SW480 (cell line): ENCODE measurements around the gene EFTUD2.

Experiments used
- DNase-seq: peaks from one replicate; pipeline ENCODE4 v3.0.0-alpha.2; 2016; ENCODE audit warnings: low spot score

The EFTUD2 gene

GRCh38 chr17:44910231-44911106, 11.2 kb upstream of the EFTUD2 start:
- DNase-seq, result no peak

GRCh38 chr17:44909681-44910144, 10.5 kb upstream of the EFTUD2 start:
- no peak for DNase-seq

- DNase-seq, result no peak
These were observed 9.6 kb upstream of the EFTUD2 start for GRCh38 chr17:44908761-44909326.

- DNase-seq, result no peak
These were observed 8.7 kb upstream of the EFTUD2 start for GRCh38 chr17:44907729-44908470.

DNA sequence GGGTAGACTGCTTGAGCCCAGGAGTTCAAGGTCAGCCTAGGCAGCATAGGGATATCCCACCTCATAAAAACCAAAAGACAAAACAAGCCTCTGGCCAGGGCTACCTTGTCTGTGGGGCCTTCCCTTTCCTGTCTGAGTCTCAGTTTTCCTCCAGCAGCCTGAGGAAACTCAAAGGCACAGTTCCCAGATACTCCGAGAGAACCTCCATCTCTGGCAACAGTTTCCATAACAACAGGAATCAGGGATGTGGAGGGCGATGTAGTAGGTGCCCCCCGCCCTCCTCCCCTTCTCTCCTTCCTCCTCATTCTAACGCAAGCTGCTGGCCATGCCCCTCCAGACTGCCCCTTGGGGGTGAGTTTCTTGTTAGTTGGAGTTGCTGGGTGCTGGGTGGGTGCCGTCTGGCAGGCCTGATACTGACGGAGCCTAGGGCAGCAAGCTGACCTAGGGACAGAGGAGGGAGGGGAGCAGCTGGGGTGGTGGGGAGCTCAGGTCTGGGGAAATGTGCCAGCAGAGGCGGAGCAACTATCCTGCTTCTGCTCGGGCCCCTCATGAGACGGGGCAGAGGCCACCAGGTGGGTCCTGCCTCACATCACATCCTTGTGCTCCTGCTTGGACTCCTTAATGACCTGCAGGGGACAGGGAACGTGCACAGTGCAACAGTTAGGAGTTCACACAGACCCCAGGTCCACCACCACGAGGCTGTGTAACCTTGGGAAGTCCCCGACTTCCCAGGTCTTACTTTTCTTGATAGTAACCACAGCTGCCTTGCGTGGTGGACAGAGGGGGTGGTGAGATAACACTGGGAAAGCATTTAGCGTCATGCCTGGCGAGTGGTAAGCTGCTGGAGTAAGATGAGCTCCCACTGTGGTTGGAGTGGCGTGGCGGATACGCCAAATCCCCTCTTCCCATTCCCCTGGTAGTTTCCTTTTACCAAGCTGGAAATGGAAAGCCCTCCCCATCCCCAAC, 7.8 kb upstream of the EFTUD2 start:
- no peak for DNase-seq

DNA sequence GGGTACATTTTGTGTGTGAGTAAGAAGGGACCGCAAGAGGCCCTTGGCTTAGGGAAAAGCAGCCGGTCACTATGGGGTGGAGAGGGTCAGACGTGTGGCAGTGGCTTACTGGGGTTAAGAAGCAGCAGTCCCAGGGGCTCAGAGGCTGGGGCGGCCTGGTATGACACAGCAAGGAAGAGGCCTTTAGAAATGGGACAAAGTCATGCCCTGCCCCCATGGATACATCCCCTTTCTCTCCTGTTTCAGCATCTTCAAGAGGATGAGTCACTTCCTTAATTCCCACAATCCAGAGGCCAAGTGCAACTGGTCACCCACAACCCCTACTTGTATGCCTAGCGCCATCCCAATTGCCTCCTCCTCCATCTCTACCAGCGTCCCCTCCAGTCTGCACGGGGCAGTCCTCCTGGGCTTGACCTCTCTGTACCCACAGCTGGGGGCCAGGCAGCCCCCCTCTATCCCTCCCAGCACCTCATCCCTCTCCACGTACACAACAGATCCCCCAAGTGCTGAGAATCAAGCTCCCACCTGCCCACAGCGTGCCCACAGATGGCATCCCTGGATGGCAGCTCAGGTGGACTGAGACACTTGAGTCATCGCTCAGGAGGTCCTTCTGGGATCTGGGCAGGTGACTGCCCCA, 6.9 kb upstream of the EFTUD2 start:
- peak; percentile 85 for DNase-seq

DNA sequence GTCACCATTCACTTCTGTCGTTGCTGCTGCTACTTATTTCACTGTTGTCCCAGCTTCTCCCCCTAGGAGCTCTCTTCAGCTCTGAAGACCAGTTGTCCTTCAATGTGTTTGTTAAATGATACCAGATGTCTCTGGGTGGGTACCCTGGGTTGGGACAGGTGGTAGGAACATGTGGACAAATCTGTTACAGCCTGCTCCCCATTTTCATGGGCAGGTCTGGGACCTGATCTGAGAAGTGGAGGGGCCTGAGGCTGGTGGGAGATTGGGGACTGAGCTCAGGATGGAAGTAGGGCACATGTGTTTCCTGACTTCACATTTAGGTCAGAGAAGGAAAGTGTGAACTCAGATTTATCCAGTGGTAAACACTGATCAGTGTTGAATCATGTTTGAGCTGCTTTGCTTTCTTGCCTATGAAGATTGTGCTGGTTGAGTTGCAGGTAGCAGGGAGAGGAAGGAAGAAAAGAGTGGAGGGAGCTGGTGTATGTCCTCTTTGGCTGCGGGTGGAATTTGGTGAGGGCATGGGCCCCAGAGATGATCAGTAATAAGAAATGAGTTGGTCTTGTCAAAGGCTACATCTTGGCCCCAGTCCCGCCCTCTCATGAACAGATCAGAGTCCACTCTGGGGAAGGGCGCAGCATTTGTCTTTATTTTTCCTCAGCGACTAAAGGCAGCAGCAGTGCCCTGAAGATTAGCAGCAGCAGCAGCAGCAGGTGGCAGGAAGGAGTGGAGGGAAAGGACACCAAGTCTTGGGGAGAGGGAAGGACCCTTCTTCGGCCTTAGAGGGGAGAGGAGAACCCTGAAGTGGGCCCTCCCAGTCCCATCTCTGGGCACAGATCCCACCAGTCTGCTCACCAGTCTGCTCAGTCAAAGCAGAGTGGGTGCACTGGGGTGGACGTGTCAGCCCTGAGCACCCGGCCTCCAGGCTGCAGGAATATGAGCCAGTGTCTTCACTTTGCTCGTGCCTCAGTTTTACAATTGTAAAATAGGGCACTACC, 6.1 kb upstream of the EFTUD2 start:
- DNase-seq, result no peak

GRCh38 chr17:44904001-44904984, 5.0 kb upstream of the EFTUD2 start:
- no peak for DNase-seq

DNA sequence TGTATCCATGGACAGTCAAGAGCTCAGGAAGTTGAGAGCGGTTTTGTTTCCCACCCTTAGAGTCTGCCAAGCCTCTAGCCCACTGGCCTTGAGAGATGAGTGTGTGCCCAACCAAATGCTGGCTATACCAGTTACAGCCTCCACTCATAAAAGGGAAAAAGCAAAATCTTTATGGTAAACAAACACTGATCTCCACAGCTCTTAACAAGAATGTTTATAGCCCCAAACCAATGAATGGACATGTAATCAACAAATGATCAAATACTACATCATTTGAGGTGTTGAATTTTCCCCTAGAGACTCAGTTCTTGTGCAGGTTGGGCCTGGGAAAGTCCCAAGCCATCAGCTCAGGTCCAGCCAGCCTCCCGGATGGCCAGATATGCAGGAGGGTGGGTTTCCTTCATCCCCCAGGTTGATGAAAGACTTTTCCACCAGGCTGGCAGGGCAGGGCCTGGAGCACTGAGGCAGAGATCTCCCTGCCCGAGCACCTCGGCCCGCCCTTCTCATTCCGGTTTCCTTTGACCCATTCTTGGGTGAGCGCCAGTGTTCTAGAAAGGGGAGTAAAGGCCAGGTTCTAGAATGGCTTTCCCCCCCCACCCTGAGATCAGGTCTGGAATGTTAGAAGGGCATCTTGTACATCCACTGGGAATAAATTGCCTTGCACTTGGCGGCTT, 3.9 kb upstream of the EFTUD2 start:
- DNase-seq, result no peak

DNA sequence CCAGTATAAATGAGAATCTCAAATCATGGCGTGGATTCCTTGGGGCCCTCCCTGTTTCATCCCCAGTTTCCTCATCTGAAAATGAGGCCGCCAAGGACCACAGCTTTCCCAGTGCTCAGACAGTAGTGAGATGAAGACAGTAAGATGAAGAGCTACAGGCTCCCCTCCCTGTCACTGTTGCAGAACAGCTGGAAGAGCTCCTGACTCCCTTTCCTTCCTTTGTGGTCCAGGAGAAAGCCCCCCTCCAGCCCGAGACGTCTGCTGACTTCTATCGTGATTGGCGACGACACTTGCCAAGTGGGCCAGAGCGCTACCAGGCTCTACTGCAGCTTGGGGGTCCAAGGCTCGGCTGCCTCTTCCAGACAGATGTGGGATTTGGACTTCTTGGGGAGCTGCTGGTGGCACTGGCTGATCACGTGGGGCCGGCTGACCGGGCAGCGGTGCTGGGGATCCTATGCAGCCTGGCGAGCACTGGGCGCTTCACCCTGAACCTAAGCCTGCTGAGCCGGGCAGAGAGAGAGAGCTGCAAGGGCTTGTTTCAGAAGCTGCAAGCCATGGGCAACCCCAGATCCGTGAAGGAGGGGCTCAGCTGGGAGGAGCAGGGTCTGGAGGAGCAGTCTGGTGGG, 3.0 kb upstream of the EFTUD2 start:
- no peak for DNase-seq

GRCh38 chr17:44901411-44901921, 2.2 kb upstream of the EFTUD2 start:
- DNase-seq, result peak; percentile 29

DNA sequence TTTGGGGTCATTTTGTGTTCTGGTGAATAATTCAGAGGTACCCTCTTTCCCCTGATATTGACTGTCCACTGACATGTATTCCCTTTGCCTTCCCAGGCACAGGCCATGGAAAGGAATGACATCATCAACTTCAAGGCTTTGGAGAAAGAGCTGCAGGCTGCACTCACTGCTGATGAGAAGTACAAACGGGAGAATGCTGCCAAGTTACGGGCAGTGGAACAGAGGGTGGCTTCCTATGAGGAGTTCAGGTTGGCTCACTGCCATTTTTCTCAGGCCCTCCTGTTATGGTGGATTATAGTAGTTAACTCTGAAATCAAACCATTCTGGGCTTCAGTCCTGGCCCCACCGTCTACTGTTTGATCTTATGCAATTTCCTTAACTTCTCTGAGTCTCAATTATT, 1.6 kb upstream of the EFTUD2 start:
- no peak for DNase-seq

- no peak for DNase-seq
These were observed 524 bp downstream of the EFTUD2 start for GRCh38 chr17:44898768-44899073.

GRCh38 chr17:44894642-44895041, 4.6 kb downstream of the EFTUD2 start:
- no peak for DNase-seq

- DNase-seq, result no peak
These were observed 7.0 kb downstream of the EFTUD2 start for GRCh38 chr17:44892250-44892649.

- no peak for DNase-seq
These were observed 10.2 kb downstream of the EFTUD2 start for GRCh38 chr17:44889003-44889402.
